Caco-2 (cell line): Measurements from ENCODE around the gene TNRC6A. TPM values are rescaled to one million over a fixed set of nuclear protein-coding genes. Genes with fewer than 3 reads are reported as not detected.

Source experiments
- BruUV-seq: library from RNA; stranded (reverse); fragments of 400-500 nt; replicated peaks from 2 replicates; lab custom pipeline; 2021; lab: Mats Ljungman, UMichigan
- CTCF ChIA-PET: fragments of 300-600 bp; sonication (Branson Sonifier 250); formaldehyde crosslinking; loops from one replicate; lab custom pipeline; 2022; ENCODE audit warnings: antibody characterized with exemption; lab: Charles Lee
- POLR2A ChIA-PET: fragments of 300-600 bp; sonication (Branson Sonifier 250); formaldehyde crosslinking; loops from one replicate; lab custom pipeline; 2022; ENCODE audit warnings: antibody characterized with exemption; lab: Charles Lee
- DNase-seq, 2 experiments: peaks; one replicate each; pipeline versions ENCODE4 v3.0.0 to v3.0.0-alpha.2; 2020 to 2022
- H3K27me3 ChIP-seq: replicated peaks from 2 replicates; pipeline ENCODE4 v1.6.0; 2011; ENCODE audit warnings: low read length; ENCODE audit not compliant: control insufficient read depth, insufficient read depth
- H3K36me3 ChIP-seq: 2 replicates; pipeline ENCODE4 v1.5.1; 2011; ENCODE audit warnings: low read length; ENCODE audit not compliant: control insufficient read depth, insufficient read depth
- H3K4me1 ChIP-seq: fragments of 250-450 bp; sonication (Bioruptor Pico); 2 replicates; pipeline ENCODE4 v1.5.1; 2020; ENCODE audit warnings: mild to moderate bottlenecking
- H3K4me3 ChIP-seq: 2 replicates; pipeline ENCODE4 v1.5.1; 2011; ENCODE audit warnings: low read depth, mild to moderate bottlenecking, control low read depth, low read length
- H3K9me3 ChIP-seq: fragments of 250-450 bp; sonication (Bioruptor Pico); 2 replicates; pipeline ENCODE4 v1.5.1; 2020; ENCODE audit warnings: mild to moderate bottlenecking, moderate library complexity
- H3K27ac Mint-ChIP-seq: one replicate; pipeline ENCODE4 v1.8.0; 2022; ENCODE audit warnings: mixed read lengths; ENCODE audit not compliant: unreplicated experiment
- H3K27me3 Mint-ChIP-seq: one replicate; pipeline ENCODE4 v1.8.0; 2022; ENCODE audit warnings: mixed read lengths; ENCODE audit not compliant: insufficient read depth, unreplicated experiment
- H3K36me3 Mint-ChIP-seq: one replicate; pipeline ENCODE4 v1.8.0; 2022; ENCODE audit warnings: mild to moderate bottlenecking, mixed read lengths; ENCODE audit not compliant: insufficient read depth, unreplicated experiment
- H3K4me1 Mint-ChIP-seq: one replicate; pipeline ENCODE4 v1.8.0; 2022; ENCODE audit warnings: low read depth, mixed read lengths; ENCODE audit not compliant: unreplicated experiment
- H3K4me3 Mint-ChIP-seq: one replicate; pipeline ENCODE4 v1.8.0; 2022; ENCODE audit warnings: mild to moderate bottlenecking, moderate library complexity, mixed read lengths; ENCODE audit not compliant: unreplicated experiment
- H3K9me3 Mint-ChIP-seq: one replicate; pipeline ENCODE4 v1.8.0; 2022; ENCODE audit warnings: mixed read lengths; ENCODE audit not compliant: unreplicated experiment
- intact Hi-C: fragments of 100-400 bp; cut with micrococcal nuclease; formaldehyde crosslinking; loops from one replicate; pipeline ENCODE4 v1.10.0; 2022; ENCODE audit not compliant: unreplicated experiment
- total RNA-seq: library from RNA; stranded (reverse); gene quantifications from 2 replicates; pipeline ENCODE4 v1.2.3, GENCODE V29; 2022
- TF ChIP-seq, protein P1 (sequence below), 2 experiments: fragments of 200-600 bp in 1 of 2; IDR thresholded peaks; 1 replicate in 1 of 2; 2 replicates in 1 of 2; pipeline versions ENCODE4 v1.5.1 to v1.8.0; 2011 to 2022; ENCODE audit warnings: antibody characterized with exemption in 1 of 2, control low read depth in 1 of 2, inconsistent platforms in 1 of 2, low read depth in 1 of 2, low read length in 1 of 2, mild to moderate bottlenecking in 1 of 2, moderate library complexity in 1 of 2; ENCODE audit not compliant: insufficient read depth in 1 of 2, severe bottlenecking in 1 of 2, unreplicated experiment in 1 of 2

TNRC6A gene
- total RNA-seq, 1 experiment from 2014 or later: 43.7 TPM

- Mint-ChIP-seq H3K27ac (no peak overlapping the region), H3K4me3 (no peak overlapping the region), H3K9me3 (no peaks in the 10 kb centered on the region), H3K4me1 (no peaks in the 10 kb centered on the region), H3K36me3 (no peaks in the 10 kb centered on the region), H3K27me3 (peaks cover 4% of the 10 kb centered on the region)
- no TSS peak for BruUV-seq
- no peaks in the 10 kb centered on the region for H3K36me3 ChIP-seq
- ChIA-PET CTCF (no interaction called here), POLR2A (no interaction called here)
- H3K4me1 ChIP-seq: no peaks in the 10 kb centered on the region
- DNase-seq: no peak
- no peak overlapping the region for H3K4me3 ChIP-seq
- TF ChIP-seq, protein P1, sequence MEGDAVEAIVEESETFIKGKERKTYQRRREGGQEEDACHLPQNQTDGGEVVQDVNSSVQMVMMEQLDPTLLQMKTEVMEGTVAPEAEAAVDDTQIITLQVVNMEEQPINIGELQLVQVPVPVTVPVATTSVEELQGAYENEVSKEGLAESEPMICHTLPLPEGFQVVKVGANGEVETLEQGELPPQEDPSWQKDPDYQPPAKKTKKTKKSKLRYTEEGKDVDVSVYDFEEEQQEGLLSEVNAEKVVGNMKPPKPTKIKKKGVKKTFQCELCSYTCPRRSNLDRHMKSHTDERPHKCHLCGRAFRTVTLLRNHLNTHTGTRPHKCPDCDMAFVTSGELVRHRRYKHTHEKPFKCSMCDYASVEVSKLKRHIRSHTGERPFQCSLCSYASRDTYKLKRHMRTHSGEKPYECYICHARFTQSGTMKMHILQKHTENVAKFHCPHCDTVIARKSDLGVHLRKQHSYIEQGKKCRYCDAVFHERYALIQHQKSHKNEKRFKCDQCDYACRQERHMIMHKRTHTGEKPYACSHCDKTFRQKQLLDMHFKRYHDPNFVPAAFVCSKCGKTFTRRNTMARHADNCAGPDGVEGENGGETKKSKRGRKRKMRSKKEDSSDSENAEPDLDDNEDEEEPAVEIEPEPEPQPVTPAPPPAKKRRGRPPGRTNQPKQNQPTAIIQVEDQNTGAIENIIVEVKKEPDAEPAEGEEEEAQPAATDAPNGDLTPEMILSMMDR (IDR thresholded peaks at IDR 0.05; ENCODE audit: insufficient read depth in 1 of 2, low read depth in 1 of 2, low read length in 1 of 2, severe bottlenecking in 1 of 2, unreplicated experiment in 1 of 2): no peak
- no peaks in the 10 kb centered on the region for H3K27me3 ChIP-seq
- intact Hi-C loops: no loop called here
- no peaks in the 10 kb centered on the region for H3K9me3 ChIP-seq
Measured at GRCh38 chr16:24871891-24872290, 142.4 kb downstream of the TNRC6A start.

GRCh38 chr16:24873028-24873427, 143.6 kb downstream of the TNRC6A start:
- Histone ChIP-seq H3K4me1 (no peaks in the 10 kb centered on the region), H3K36me3 (no peaks in the 10 kb centered on the region), H3K9me3 (no peaks in the 10 kb centered on the region), H3K4me3 (no peak overlapping the region), H3K27me3 (no peaks in the 10 kb centered on the region)
- intact Hi-C loops: no loop called here
- H3K36me3 Mint-ChIP-seq: no peaks in the 10 kb centered on the region
- no peaks in the 10 kb centered on the region for H3K9me3 Mint-ChIP-seq
- POLR2A ChIA-PET: interaction anchor here (0.5 kb wide), 1 partner anchor 379 kb away, joined by 16 read pairs; no protein-coding TSS in a partner anchor
- CTCF ChIA-PET: no interaction called here
- BruUV-seq: no TSS peak
- TF ChIP-seq, protein P1 (IDR thresholded peaks at IDR 0.05; ENCODE audit: insufficient read depth in 1 of 2, low read depth in 1 of 2, low read length in 1 of 2, severe bottlenecking in 1 of 2, unreplicated experiment in 1 of 2): no peak
- DNase-seq: no peak
- no peak overlapping the region for H3K27ac Mint-ChIP-seq
- H3K4me1 Mint-ChIP-seq: no peaks in the 10 kb centered on the region
- H3K4me3 Mint-ChIP-seq: no peak overlapping the region
- H3K27me3 Mint-ChIP-seq: no peaks in the 10 kb centered on the region

DNA sequence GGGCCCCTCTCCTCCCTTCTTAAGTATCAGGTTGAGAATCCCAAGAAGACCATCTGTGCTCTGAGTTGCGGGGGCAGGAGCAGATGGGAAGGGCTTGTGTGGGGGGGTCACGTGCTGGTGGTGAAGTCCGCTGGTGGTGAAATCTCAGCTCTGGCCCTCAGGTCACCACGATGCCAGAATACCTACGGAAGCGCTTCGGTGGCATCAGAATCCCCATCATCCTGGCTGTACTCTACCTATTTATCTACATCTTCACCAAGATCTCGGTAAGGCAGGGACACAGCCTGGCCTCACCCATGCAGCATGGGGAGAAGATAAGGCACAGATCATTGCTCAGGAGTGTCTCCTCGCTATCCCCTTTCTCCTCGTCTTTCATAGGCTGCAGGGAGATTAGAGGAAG, 146.0 kb downstream of the TNRC6A start:
- Mint-ChIP-seq H3K27ac (no peak overlapping the region), H3K4me3 (no peak overlapping the region), H3K4me1 (no peaks in the 10 kb centered on the region), H3K36me3 (no peaks in the 10 kb centered on the region), H3K27me3 (no peaks in the 10 kb centered on the region), H3K9me3 (no peaks in the 10 kb centered on the region)
- BruUV-seq: no TSS peak
- no peaks in the 10 kb centered on the region for H3K9me3 ChIP-seq
- ChIA-PET POLR2A (no interaction called here), CTCF (no interaction called here)
- H3K4me3 ChIP-seq: no peak overlapping the region
- H3K4me1 ChIP-seq: no peaks in the 10 kb centered on the region
- DNase-seq: no peak
- no peaks in the 10 kb centered on the region for H3K27me3 ChIP-seq
- intact Hi-C loops: no loop called here
- no peaks in the 10 kb centered on the region for H3K36me3 ChIP-seq
- TF ChIP-seq, protein P1 (IDR thresholded peaks at IDR 0.05; ENCODE audit: insufficient read depth in 1 of 2, low read depth in 1 of 2, low read length in 1 of 2, severe bottlenecking in 1 of 2, unreplicated experiment in 1 of 2): no peak

Other genes with a start within 250 kb of the TNRC6A start
- 38.7 and 42.2 TPM in 2 replicates for gene RBBP6, start 190.1 kb upstream of the TNRC6A start, total RNA-seq
- 0.77 and 0.95 TPM in 2 replicates for gene SLC5A11, start 116.3 kb downstream of the TNRC6A start, total RNA-seq